IPS DF 6.9 (cell line): ENCODE measurements around the gene ZNF718.
A peak's percentile ranks its signal among the peaks of the same experiment; 100 is the strongest.
"Not testable (repeated sequence)": the region's sequence is repeated elsewhere in the genome, so short reads cannot be mapped to it uniquely, and the experiment has no call there.

Experiments
- DNase-seq: peaks from one replicate; pipeline ENCODE4 v3.0.0-alpha.2; 2013; ENCODE audit warnings: low read depth, low spot score
- H3K27ac ChIP-seq: one replicate; pipeline ENCODE4 v1.5.1; 2013; ENCODE audit warnings: low read length, control low read depth
- H3K27me3 ChIP-seq: 2 replicates; pipeline ENCODE4 v1.6.1; 2013; ENCODE audit warnings: mild to moderate bottlenecking, low read length; ENCODE audit not compliant: control insufficient read depth, insufficient read depth
- H3K36me3 ChIP-seq: 2 replicates; pipeline ENCODE4 v1.6.1; 2013; ENCODE audit warnings: low read length; ENCODE audit not compliant: control insufficient read depth, insufficient read depth
- H3K4me1 ChIP-seq: 2 replicates; pipeline ENCODE4 v1.6.1; 2013; ENCODE audit warnings: low read length; ENCODE audit not compliant: control insufficient read depth, insufficient read depth
- H3K4me3 ChIP-seq: 2 replicates; pipeline ENCODE4 v1.5.1; 2013; ENCODE audit warnings: mild to moderate bottlenecking, low read length
- H3K9me3 ChIP-seq: 2 replicates; pipeline ENCODE4 v1.6.1; 2013; ENCODE audit warnings: low read length, inconsistent platforms; ENCODE audit not compliant: control insufficient read depth, insufficient read depth
- WGBS: extraction: QIAGEN DNeasy Blood & Tissue Kit; methylation state at CpG from one replicate; pipeline ENCODE4 v1.1.7; 2013; ENCODE audit warnings: mixed read lengths, missing lambda C conversion rate; ENCODE audit not compliant: insufficient read length, insufficient coverage; 5-methylcytosine and 5-hydroxymethylcytosine counted together

Gene ZNF718

GRCh38 chr4:124275-125081 lies at the start of gene ZNF718:
ZNF718 (plus strand) TSS chr4:124501; CDS start chr4:124671, 170 bp downstream.
- no peak within 1 kb of the TSS for H3K27ac ChIP-seq
- H3K9me3 ChIP-seq: no peaks in the 10 kb centered on the region
- no CpG with 5 or more reads among the region's 44 CpGs for WGBS
- peak; percentile 93 for DNase-seq
- H3K27me3 ChIP-seq: no peaks in the 10 kb centered on the region
- peak within 1 kb of the TSS; percentile 87 for H3K4me3 ChIP-seq
- no peaks in the 10 kb centered on the region for H3K4me1 ChIP-seq
- H3K36me3 ChIP-seq: no peaks in the 10 kb centered on the region

DNA sequence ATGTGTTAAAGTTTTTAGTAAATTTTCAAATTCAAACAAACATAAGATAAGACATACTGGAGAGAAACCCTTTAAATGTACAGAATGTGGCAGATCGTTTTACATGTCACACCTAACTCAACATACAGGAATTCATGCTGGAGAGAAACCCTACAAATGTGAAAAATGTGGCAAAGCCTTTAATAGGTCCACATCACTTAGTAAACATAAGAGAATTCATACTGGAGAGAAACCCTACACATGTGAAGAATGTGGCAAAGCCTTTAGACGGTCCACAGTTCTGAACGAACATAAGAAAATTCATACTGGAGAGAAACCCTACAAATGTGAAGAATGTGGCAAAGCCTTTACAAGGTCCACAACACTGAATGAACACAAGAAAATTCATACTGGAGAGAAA lies 38.4 kb upstream of the ZNF718 start:
- H3K4me1 ChIP-seq: no peaks in the 10 kb centered on the region
- peaks cover 4% of the 10 kb centered on the region for H3K9me3 ChIP-seq
- H3K36me3 ChIP-seq: no peaks in the 10 kb centered on the region; the same call in 1 of the 2 replicates
- H3K27me3 ChIP-seq: no peaks in the 10 kb centered on the region
- no peak overlapping the region for H3K4me3 ChIP-seq
- H3K27ac ChIP-seq: no peak overlapping the region
- DNase-seq: no peak
- no CpG with 5 or more reads among the region's 3 CpGs for WGBS

- not testable (repeated sequence) for H3K9me3 ChIP-seq, H3K27ac ChIP-seq, DNase-seq, H3K27me3 ChIP-seq, H3K36me3 ChIP-seq, H3K4me1 ChIP-seq, H3K4me3 ChIP-seq
- no CpG with 5 or more reads among the region's 7 CpGs for WGBS
Observed at GRCh38 chr4:86559-87324, 37.6 kb upstream of the ZNF718 start.

DNA sequence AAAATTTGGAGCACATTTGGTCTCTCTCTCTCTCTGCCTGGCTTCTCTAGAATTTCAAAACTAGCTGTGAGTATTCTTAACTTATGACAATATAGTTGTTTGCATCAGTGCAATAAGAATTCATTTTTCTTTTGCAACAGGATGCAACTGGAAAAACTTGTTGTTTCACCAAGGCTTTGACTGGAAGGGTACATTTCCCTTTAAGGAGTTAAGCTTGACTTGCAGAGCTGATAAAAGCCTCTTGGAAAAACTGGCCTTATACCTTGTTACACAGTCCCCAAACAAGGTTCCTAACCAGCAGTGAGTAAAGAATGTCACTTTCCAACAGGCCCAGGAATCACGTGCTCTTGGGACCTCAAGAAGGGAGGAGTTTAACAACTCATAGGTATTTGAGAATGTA lies 25.9 kb upstream of the ZNF718 start:
- Histone ChIP-seq H3K36me3 (no peaks in the 10 kb centered on the region), H3K27me3 (no peaks in the 10 kb centered on the region), H3K4me1 (no peaks in the 10 kb centered on the region), H3K4me3 (no peak overlapping the region), H3K9me3 (peaks cover 11% of the 10 kb centered on the region), H3K27ac (no peak overlapping the region)
- no peak for DNase-seq
- no CpG with 5 or more reads among the region's 1 CpG for WGBS

GRCh38 chr4:99863-100262 lies 24.4 kb upstream of the ZNF718 start:
- H3K36me3 ChIP-seq: no peaks in the 10 kb centered on the region
- no peak for DNase-seq
- H3K27ac ChIP-seq: no peak overlapping the region
- no peaks in the 10 kb centered on the region for H3K4me1 ChIP-seq
- H3K9me3 ChIP-seq: peaks cover 10% of the 10 kb centered on the region
- WGBS: no CpG with 5 or more reads among the region's 5 CpGs
- H3K27me3 ChIP-seq: no peaks in the 10 kb centered on the region
- no peak overlapping the region for H3K4me3 ChIP-seq

DNA sequence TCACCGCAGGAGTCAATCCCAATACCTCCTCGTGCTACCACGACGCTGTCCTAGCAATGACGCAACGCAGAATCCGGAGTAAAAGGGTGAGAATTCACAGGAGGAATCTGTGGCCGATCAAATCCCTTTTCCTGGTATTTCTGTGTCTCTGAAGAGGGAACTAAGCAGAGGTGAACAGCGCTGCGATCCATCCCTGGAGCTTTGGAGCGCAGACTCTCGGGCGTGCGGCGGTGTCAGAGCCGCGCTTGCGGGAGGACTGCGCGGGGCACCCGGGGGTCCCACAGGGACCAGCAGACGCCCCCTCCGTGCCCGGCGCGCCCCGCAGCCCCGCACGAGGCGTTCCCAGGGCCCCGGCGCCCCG lies 17.2 kb upstream of the ZNF718 start:
- WGBS: no CpG with 5 or more reads among the region's 33 CpGs
- no peaks in the 10 kb centered on the region for H3K9me3 ChIP-seq

DNA sequence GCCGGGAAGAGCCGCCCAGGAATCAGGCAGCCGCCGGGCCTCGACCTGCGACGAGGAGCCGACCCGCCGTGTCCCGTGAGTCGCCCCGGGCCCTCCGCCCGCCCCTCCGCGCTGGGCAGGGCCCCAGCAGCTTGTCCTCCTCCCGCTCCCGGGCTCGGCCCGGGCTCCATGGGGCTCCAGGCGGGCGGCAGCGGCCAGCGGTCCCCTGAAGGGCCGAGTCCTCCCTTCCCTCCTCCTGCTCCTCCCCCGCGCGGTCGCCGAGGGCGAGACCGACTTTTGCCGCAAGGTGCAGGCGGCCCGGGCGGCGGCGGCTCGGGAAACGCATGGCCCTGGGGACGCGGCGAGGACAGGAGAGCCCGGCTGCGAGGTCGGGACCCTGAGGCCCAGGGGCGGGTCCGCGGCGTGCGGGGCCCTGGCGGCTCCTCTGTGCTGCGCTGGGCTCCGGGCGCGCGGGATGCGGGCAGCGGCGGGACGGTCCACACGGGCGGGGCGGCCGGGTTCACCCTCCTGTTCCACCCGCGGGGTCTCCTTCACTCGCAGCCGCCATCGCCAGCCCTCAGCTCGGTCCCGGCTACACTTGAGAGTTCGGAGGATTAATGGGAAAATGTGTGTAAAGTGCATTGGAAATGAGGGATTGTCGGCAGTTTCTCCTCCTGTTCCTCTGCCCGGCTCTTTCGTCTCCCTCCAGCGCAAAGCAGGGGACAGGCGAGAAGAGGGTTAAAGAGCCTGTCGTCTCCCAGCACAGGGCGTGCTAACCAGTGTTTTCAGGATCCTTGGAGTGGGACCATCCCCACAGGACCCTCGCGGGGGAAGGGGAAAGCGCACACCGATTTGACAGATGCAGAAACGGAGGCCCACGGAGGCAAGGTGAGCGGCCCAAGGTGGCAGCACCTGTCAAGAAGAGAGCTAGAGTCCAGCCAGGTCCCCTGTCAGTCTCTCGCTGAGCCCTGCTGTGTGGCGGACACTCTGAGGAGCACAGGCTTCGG lies 16.6 kb upstream of the ZNF718 start:
- no peaks in the 10 kb centered on the region for H3K9me3 ChIP-seq
- no peak overlapping the region for H3K27ac ChIP-seq
- H3K4me3 ChIP-seq: peak overlapping the region; percentile 37
- WGBS: no CpG with 5 or more reads among the region's 91 CpGs
- peaks cover 45% of the 10 kb centered on the region for H3K27me3 ChIP-seq
- H3K4me1 ChIP-seq: peaks cover 1% of the 10 kb centered on the region; the same call in 1 of the 2 replicates
- DNase-seq: no peak
- H3K36me3 ChIP-seq: no peaks in the 10 kb centered on the region

More for the DNA sequence above, 17.2 kb upstream of the ZNF718 start:
- Histone ChIP-seq H3K4me3 (no peak overlapping the region; the same call in 1 of the 2 replicates), H3K4me1 (peaks cover 1% of the 10 kb centered on the region; the same call in 1 of the 2 replicates), H3K27ac (no peak overlapping the region), H3K27me3 (peaks cover 45% of the 10 kb centered on the region), H3K36me3 (no peaks in the 10 kb centered on the region)
- DNase-seq: no peak

GRCh38 chr4:112771-113170 lies 11.5 kb upstream of the ZNF718 start:
- peaks cover 22% of the 10 kb centered on the region for H3K27me3 ChIP-seq
- WGBS: no CpG with 5 or more reads among the region's 1 CpG
- H3K36me3 ChIP-seq: no peaks in the 10 kb centered on the region
- H3K9me3 ChIP-seq: no peaks in the 10 kb centered on the region
- H3K27ac ChIP-seq: no peak overlapping the region
- H3K4me1 ChIP-seq: peaks cover 1% of the 10 kb centered on the region; the same call in 1 of the 2 replicates
- no peak for DNase-seq
- H3K4me3 ChIP-seq: no peak overlapping the region

DNA sequence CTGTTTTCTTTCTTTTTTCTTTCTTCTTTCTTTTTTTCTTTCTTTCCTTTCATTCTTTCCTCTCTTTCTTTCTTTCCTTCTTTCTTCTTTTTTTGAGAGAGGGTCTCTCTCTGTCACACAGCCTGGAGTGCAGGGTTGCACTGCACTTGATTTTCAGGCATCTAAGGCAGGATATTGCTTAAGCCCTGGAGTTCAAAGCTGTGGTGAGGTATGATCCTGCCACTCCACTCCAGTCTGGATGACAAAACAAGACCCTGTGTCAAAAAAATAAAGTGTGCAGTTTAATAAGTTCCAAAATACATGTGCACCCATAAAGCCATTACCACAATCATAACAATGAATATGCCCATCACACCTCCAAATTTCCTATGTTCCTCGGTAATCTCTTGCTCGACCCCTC lies 10.6 kb upstream of the ZNF718 start:
- no CpG with 5 or more reads among the region's 2 CpGs for WGBS

DNA sequence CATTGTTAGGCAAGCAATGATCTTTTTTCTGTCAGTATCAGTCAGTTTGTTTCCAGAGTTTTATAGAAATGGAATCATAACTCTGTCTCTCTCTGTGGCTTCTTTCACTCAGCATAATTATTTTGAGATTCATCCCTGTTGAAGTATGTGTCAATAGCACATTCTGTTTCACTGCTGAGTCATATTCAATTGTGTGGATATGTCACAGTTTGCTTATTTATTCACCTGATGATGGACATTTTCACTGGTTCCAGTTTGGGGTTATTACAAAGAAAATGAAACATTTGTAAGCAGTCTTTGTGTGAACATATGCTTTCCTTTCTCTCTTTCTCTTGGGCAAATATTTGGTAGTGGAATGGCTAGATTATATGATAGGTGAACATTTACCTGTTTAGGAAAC lies 10.2 kb upstream of the ZNF718 start:
- Histone ChIP-seq H3K27me3 (peaks cover 9% of the 10 kb centered on the region), H3K9me3 (no peaks in the 10 kb centered on the region), H3K36me3 (no peaks in the 10 kb centered on the region), H3K27ac (no peak overlapping the region), H3K4me3 (no peak overlapping the region), H3K4me1 (no peaks in the 10 kb centered on the region)
- DNase-seq: no peak

More for the DNA sequence above, 10.6 kb upstream of the ZNF718 start:
- H3K36me3 ChIP-seq: no peaks in the 10 kb centered on the region
- no peaks in the 10 kb centered on the region for H3K4me1 ChIP-seq
- DNase-seq: no peak
- peaks cover 13% of the 10 kb centered on the region for H3K27me3 ChIP-seq
- H3K27ac ChIP-seq: no peak overlapping the region
- H3K4me3 ChIP-seq: no peak overlapping the region
- no peaks in the 10 kb centered on the region for H3K9me3 ChIP-seq
